GM18499 (cell line): ENCODE data around the gene RAB3IP.
"Not testable (repeated sequence)": the region's sequence is repeated elsewhere in the genome, so short reads cannot be mapped to it uniquely, and the experiment has no call there.

Experiments
- ATAC-seq: cut with Tn5 transposase; IDR thresholded peaks from one replicate; pipeline ENCODE4 v1.9.1; 2021; ENCODE audit warnings: moderate number of reproducible peaks; ENCODE audit not compliant: insufficient read depth, unreplicated experiment

RAB3IP gene

DNA sequence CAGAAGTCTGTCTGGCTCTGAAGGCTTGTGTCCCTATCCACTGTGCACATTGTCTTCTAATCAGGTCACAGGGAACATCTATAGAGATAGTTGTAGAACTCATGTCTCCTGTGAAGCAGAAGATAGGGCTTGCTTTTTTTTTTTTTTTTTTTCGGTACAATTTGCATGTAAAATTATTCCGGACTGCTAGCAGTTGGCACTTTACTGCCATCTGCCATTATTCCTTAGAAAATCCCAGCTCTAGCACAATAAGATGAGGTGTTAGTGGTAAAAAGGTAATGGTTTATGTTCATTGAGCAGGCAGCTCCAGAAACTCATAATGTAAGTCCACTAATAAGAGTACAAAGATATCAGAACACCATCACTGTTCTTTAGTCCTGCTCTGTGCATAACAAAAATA lies 95.0 kb downstream of the RAB3IP start:
- ATAC-seq: no peak

DNA sequence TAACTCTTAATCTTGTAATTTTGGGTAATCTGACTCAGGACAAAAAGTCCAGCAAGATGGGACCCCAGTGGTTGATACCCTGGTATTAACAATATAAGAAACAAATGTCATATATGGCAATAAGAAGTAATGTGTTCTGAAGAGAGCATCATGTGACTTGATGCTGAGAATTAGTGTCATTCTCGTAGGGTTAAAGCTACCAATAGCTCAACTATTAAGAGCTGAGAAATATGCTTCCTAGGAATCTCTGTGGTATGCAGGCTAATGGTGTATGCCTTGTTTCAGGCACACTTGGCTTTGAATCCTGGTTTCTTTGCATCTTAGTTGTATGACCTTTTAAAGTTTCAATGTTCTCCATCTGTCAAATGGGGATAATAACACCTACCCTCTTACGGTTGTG lies 95.5 kb downstream of the RAB3IP start:
- ATAC-seq: no peak

DNA sequence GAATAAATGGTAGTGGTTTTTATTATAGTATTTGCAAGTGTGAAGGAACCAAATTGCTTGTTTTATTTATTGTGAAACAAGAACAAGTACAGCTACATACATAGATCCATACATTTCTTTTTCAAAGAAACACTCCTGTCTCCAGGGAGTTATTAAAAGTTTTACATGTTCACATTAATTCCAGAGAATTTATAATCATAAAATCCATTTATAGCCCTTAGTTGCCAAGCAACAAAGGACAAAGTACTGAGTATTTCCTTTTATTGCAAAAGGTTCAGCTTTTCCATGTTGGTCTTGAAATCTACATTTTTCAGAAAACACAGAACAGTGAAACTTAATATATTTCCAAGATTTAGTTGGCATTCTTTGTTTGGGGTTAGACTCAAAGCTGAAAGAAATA lies 95.9 kb downstream of the RAB3IP start:
- no peak for ATAC-seq

DNA sequence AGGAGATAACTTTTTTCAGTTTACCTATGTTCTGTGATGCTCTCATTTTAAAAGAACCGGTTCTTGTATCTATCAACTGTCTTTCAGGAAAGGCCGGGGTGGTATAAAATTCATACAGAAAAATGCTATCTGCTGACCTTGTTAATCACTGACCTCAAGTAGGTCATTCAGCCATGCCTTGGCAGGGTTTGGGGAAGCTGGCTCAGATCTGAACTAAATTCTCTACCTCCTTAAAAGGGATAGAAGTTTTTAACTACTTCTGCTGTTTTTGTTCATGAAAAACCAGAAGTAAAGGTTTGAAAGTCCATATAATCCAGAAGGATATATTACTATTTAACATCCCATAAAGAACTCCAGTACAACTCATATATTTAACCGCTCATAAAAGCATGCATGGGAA lies 96.4 kb downstream of the RAB3IP start:
- ATAC-seq: no peak

DNA sequence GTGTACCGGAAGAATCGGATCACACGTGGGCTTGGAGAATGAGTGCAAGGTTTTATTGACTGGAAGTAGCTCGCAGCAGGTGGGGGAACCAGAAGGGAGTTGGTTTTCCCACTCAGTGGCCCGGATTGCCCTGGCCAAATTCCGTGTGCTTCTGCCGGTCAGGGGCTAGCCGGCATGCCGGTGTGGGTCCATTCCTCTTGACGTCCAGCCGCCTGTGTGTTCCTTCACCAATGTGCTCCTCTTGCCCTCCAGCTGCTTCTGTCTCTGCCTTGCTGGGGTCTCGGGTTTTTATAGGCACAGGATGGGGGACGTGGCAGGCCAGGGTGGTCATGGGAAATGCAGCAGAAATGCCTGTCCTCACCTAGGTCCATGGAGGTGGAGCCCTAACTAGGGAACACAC lies 97.4 kb downstream of the RAB3IP start:
- ATAC-seq: no peak

DNA sequence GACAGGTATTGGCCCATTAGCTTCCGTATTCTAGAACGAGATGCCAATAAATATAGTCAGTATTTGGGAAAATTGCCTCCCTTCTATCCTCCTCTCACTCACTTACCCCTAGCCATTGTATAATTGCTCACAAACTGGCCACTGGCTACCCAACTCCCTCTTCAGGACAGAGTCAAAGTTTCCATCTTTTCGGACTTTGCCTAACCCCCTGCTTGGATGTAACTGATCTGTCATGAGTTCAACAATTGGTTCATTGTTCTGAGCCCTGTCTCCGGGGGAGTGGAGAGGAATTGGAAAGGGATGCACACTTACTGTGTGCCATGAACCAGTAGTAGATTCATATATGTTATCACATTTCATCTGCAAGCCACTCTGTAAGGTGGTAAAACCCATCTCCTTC lies 98.5 kb downstream of the RAB3IP start:
- no peak for ATAC-seq

DNA sequence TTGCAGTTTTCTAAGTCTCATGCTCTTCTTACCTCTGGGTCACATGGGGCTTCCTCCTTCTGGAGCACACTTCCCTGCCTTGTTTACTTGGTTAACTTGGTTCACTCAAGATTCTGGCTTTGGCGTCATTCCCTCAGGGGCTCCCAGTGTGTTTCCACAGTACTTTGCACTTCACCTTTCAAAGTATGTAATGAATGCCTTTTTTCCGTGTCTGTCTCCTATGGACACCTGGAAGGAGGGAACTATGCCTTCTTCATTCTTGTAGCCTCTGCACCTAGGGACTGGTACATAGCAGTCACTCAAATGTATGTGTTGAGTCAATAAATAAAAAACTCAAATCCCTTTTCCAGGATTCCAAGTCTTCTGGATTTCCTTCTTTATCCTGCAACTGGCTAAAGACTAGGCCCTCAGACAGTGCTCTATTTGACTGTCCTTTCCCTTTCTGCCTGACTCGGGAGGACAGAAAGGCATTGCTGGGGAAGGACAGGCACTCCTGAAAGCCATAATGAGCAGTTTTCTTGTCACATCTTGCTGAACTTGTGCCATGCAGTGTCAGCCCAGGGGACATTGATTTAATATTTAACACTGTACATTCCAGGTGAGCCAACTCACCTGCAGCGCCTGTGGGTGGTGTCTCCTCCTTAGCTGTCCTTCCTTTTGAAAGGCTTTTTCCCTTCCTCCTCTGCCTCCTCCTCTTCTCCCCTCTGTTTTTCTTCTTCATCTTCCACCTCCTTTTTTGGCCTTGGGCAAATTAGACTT lies 99.2 kb downstream of the RAB3IP start:
- no peak for ATAC-seq

DNA sequence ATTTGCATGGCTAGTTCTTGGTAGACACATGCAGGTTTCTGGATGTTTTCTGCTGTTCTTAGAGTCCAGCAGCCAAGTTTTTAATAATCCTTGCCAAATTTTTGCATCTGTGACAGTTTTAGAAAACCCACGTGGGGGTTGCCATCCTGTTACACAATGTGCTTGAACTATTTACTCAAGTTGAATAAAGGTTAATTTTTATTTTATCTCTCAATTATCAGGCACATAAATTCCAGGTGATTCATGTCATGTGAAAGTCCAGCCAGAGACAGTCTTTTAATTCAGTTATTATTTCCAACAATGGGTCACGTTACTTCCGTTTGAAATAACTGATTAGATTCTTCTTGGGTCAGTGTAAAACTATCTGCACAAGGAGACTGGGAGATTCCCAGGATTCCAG lies 102.1 kb downstream of the RAB3IP start:
- ATAC-seq: no peak

DNA sequence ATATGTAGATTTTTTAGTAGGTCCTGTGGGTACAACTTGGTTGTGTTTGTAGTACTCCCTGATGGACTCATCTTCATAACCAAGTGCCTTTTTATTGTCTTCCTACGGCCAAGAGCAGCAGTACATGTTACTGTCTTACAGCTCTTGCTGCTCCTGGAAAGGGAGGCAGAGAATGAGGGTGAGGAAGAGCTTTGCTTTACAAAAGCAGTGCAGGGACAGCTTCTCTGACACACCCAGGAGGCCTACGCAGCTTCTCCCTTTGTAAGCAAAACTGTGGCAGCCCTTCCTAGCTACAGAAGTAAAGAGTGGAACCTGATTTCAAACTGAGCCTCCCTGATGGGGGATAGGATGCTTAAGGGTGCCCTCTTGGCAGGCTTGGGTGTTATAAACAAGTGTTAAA lies 104.9 kb downstream of the RAB3IP start:
- ATAC-seq: no peak

DNA sequence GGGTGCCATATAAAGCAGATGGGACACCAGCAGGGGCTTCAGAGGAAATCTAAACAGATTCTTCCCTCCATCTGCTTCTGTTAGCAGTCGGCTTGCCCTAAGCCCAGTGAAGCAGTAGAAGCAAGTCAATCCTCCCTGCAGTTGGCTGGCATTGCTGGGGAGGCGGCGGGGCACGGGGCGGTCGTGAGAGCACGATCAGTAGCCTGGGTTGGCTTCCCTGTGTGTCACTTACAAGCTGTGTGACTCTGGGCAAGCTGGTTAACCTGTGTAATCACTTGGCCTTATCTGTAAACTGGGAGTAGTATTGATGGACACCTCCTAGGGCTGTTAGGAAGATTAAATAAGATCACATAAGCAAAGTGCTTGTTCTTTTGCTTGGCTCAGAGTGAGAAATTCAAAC lies 105.8 kb downstream of the RAB3IP start:
- no peak for ATAC-seq

DNA sequence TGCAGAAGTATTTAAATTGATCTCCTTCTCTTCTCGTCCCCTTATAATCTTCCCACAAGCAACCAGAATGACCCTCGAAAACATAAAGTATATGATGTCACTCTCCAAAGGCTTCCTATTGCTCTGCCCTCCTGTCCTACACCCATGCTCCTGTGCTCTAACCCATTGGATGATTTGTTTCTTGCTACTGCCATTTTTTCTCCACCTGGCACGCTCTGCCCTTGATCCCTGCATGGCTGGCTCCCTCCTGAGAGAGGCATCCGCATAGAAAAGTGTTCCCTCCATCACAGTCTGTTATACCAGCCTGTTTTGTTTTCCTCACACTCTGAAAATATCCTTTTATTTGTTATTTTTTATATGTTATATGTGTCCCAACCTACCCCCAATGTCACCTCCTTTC lies 106.2 kb downstream of the RAB3IP start:
- ATAC-seq: no peak

DNA sequence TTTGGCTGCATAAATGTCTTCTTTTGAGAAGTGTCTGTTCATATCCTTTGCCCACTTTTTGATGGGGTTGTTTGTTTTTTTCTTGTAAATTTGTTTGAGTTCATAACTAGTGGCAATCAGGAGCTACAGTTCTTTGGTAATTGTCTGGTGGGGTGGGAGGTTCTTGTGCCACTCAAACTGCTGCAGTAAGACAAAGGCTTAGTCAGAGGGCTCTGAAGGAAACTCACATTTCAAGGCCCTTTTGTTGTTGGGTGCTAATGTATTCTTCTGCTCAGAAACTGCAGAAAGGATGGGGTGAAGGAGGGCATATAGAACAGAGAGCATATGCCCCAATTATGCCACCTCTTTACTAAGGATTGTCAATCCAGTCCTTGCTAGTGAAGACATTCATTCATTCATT lies 108.3 kb downstream of the RAB3IP start:
- ATAC-seq: no peak

DNA sequence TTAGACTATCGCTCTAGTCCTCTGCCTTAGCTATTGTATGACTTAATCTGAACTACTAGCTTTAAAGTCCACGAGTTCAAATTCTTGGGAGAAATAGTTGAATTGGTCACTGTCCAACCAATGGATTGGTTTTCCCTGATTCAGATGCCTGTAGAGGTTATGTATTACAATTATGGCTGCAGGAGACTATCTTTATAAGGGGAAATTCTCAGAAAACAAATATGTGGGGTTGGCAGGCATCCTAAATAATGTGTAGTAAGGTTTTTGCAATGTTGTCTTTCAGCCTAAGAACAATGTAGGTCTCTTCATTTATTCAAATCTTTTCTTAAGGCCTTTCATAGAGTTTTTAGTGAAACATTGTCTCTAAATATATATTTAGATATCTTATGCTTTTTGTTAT lies 113.3 kb downstream of the RAB3IP start:
- ATAC-seq: no peak

DNA sequence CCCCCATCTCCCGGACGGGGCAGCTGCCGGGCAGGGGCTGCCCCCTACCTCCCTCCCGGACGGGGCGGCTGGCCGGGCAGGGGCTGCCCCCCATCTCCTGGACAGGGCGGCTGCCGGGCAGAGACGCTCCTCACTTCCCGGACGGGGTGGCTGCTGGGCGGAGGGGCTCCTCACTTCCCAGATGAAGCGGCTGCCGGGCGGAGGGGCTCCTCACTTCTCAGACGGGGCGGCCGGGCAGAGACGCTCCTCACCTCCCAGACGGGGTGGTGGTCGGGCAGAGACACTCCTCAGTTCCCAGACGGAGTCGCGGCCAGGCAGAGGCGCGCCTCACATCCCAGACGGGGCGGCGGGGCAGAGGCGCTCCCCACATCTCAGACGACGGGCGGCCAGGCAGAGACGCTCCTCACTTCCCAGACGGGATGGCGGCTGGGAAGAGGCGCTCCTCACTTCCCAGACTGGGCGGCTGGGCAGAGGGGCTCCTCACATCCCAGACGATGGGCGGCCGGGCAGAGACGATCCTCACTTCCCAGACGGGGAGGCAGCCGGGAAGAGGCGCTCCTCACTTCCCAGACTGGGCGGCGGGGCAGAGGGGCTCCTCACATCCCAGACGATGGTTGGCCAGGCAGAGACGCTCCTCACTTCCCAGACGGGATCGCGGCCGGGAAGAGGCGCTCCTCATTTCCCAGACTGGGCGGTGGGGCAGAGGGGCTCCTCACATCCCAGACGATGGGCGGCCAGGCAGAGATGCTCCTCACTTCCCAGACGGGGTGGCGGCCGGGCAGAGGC lies 114.7 kb downstream of the RAB3IP start:
- ATAC-seq: not testable (repeated sequence)

DNA sequence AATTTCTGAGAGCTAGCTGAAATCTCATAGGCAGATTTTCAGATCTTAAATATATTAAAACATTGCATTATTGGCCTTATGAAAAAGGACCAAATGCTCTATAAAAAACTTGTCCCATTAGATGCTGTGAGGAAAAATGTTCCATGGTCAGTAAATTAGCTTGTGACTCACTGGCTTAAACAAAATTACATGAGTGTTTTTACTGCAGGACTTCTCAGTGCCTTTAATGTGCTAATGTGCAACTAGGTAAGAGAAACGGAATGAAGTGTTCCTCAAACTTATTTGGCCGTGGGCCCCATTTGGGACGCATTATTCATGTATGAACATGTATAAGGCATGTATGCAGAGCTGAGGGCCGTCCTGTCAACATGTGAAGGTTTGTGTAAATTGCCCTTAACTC lies 128.0 kb downstream of the RAB3IP start:
- no peak for ATAC-seq

DNA sequence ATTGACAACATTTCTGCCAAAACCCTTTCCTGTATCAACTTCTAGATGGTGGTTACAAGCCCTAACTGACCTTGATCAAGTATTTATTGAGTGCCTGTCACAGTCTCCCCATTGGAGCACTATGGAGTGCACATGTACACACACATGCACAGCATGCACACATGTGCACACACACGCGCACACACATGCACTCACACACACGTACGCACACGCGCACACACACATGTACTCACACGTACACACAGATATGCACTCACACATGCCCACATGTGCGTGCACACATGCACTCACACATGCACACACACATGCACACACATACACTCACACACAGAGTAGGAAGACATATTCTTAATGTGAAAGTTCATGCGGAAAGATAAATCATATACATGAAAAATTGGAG lies 130.0 kb downstream of the RAB3IP start:
- no peak for ATAC-seq

DNA sequence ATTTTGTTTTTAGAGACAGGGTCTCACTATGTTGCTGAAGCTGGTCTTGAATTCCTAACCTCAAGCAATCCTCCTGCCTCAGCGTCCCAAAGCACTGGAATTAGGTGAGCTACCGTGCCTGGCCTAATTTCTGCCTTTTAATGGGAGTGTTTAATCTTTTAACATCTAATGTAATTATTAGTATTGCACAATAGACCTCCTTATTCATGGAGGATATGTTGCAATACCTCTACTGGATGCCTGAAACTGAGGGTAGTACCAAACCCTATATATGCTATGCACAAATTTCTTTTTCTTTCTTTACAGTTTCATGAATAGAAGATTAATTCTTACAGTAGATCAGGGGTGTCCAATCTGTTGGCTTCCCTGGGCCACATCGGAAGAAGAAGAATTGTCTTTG lies 134.1 kb downstream of the RAB3IP start:
- no peak for ATAC-seq
